Measurements from ENCODE around the gene CNTN1.

- TF ChIP-seq SETDB1 (IDR thresholded peaks at IDR 0.05; ENCODE audit: low read length) (no peak), ZNF384 (IDR thresholded peaks at IDR 0.05; ENCODE audit: low read depth, low read length) (no peak), ZNF449 (CRISPR knock-in tag; IDR thresholded peaks at IDR 0.05) (no peak), ZEB2 (IDR thresholded peaks at IDR 0.05) (no peak)
Observed at GRCh38 chr12:40959041-40959440, 266.8 kb downstream of the CNTN1 start.
